K562 (cell line): Measurements from ENCODE around the gene KRTAP13-4. TPM values are rescaled to one million over a fixed set of nuclear protein-coding genes. Genes with fewer than 3 reads are reported as not detected.

ENCODE experiments used
- ATAC-seq: fragments of 200-7000 bp; cut with Tn5 transposase; 3 replicates; pipeline ENCODE4 v1.9.1; 2020; ENCODE audit warnings: moderate library complexity
- BruUV-seq: library from RNA; stranded (reverse); fragments of 400-500 nt; replicated peaks from 2 replicates; lab custom pipeline; 2021; lab: Mats Ljungman, UMichigan
- CTCF ChIA-PET: fragments of 300-600 bp; formaldehyde crosslinking; extraction: SDS; loops from one replicate; lab custom pipeline; 2021; ENCODE audit warnings: low intra/inter-chr PET ratio; lab: Yijun Ruan, JAX
- POLR2A ChIA-PET: fragments of 300-600, 350-650 bp; sonication (Branson Sonifier 250); formaldehyde crosslinking; extraction: SDS; loops from one replicate; lab custom pipeline; 2021; ENCODE audit warnings: antibody characterized with exemption, inconsistent platforms; lab: Yijun Ruan, JAX
- DNase-seq, 4 experiments: peaks; one replicate each; pipeline versions ENCODE4 v3.0.0 to v3.0.0-alpha.2; 2011 to 2018; ENCODE audit warnings: low spot score in 3 of 4, mixed read lengths in 3 of 4; ENCODE audit errors: extremely low read depth in 1 of 4
- FAIRE-seq: peaks from 2 replicates; lab custom pipeline; 2011; peaks lifted over from hg19 to GRCh38; lab: Jason Lieb, UNC
- H2AFZ ChIP-seq: 2 replicates; pipeline ENCODE4 v1.6.0; 2011; ENCODE audit warnings: low read depth, low read length, control low read depth, inconsistent platforms
- H3K27ac ChIP-seq: fragments of 200-600 bp; 3 replicates; pipeline ENCODE4 v1.8.0; 2011; ENCODE audit warnings: low read depth, mild to moderate bottlenecking, control low read depth, inconsistent platforms, low read length, moderate library complexity, mixed read lengths; ENCODE audit errors: extremely low read depth
- H3K27me3 ChIP-seq, 2 experiments: fragments of 300-600 bp in 1 of 2; 2 replicates in 1 of 2; 3 replicates in 1 of 2; pipeline versions ENCODE4 v1.6.0 to v1.8.0; 2011; ENCODE audit warnings: inconsistent platforms in 2 of 2, low read length in 2 of 2, mild to moderate bottlenecking in 1 of 2, mixed read lengths in 1 of 2, moderate library complexity in 1 of 2; ENCODE audit not compliant: control insufficient read depth in 2 of 2, insufficient read depth in 2 of 2
- H3K36me3 ChIP-seq: fragments of 300-600 bp; 3 replicates; pipeline ENCODE4 v1.8.0; 2011; ENCODE audit warnings: mild to moderate bottlenecking, low read length, inconsistent platforms; ENCODE audit not compliant: control insufficient read depth, insufficient read depth
- H3K4me1 ChIP-seq, 2 experiments: fragments of 200-600 bp in 1 of 2; replicated peaks in 1 of 2; 2 replicates in 1 of 2; 3 replicates in 1 of 2; pipeline versions ENCODE4 v1.5.1 to v1.8.0; 2011; ENCODE audit warnings: inconsistent platforms in 2 of 2, low read length in 2 of 2, mild to moderate bottlenecking in 1 of 2, mixed read lengths in 1 of 2, moderate library complexity in 1 of 2; ENCODE audit not compliant: control insufficient read depth in 2 of 2, insufficient read depth in 2 of 2
- H3K4me2 ChIP-seq: 2 replicates; pipeline ENCODE4 v1.6.1; 2011; ENCODE audit warnings: low read length, control low read depth, inconsistent platforms, mixed read lengths; ENCODE audit not compliant: insufficient read depth
- H3K4me3 ChIP-seq: fragments of 200-600 bp; sonication (generic), shearing (Covaris generic); 2 replicates; pipeline ENCODE4 v1.5.1; 2016; ENCODE audit warnings: control low read depth, inconsistent platforms
- H3K79me2 ChIP-seq: fragments of 200-600 bp; 3 replicates; pipeline ENCODE4 v1.8.0; 2011; ENCODE audit warnings: low read length, inconsistent platforms; ENCODE audit not compliant: control insufficient read depth, insufficient read depth
- H3K9ac ChIP-seq, 2 experiments: 2 replicates each; pipeline versions ENCODE4 v1.6.0 to v1.6.1; 2011; ENCODE audit warnings: low read depth in 2 of 2, low read length in 2 of 2, control low read depth in 1 of 2, inconsistent platforms in 1 of 2, mild to moderate bottlenecking in 1 of 2, mixed read lengths in 1 of 2; ENCODE audit not compliant: insufficient read depth in 1 of 2
- H3K9me1 ChIP-seq: one replicate; pipeline ENCODE4 v1.6.0; 2011; ENCODE audit warnings: inconsistent platforms, mild to moderate bottlenecking, low read length, moderate library complexity; ENCODE audit not compliant: control insufficient read depth, insufficient read depth
- H3K9me3 ChIP-seq: replicated peaks from 2 replicates; pipeline ENCODE4 v1.5.1; 2011; ENCODE audit warnings: low read depth, low read length, inconsistent platforms; ENCODE audit not compliant: control insufficient read depth, insufficient read depth
- H4K20me1 ChIP-seq: replicated peaks from 2 replicates; pipeline ENCODE4 v1.6.1; 2011; ENCODE audit warnings: low read length, inconsistent platforms, mixed read lengths; ENCODE audit not compliant: control insufficient read depth, insufficient read depth
- C11orf30 ChIP-seq: fragments of 450-650 bp; IDR thresholded peaks from 2 replicates; pipeline ENCODE4 v1.6.1; 2016; ENCODE audit warnings: low read depth, mild to moderate bottlenecking
- E2F3 ChIP-seq: fragments of 250-450 bp; sonication (Bioruptor Pico); IDR thresholded peaks from 2 replicates; pipeline ENCODE4 v1.4.0; 2020; ENCODE audit warnings: mild to moderate bottlenecking
- FOXK1 ChIP-seq: sonication (generic); formaldehyde crosslinking; IDR thresholded peaks from 2 replicates; pipeline ENCODE4 v1.8.0; 2022; ENCODE audit warnings: missing genetic modification reagents, mild to moderate bottlenecking, borderline replicate concordance
- KDM2B ChIP-seq: fragments of 250-450 bp; sonication (Bioruptor Pico); IDR thresholded peaks from 2 replicates; pipeline ENCODE4 v1.8.0; 2021; ENCODE audit warnings: mild to moderate bottlenecking, moderate library complexity
- MAFF ChIP-seq: IDR thresholded peaks from 2 replicates; pipeline ENCODE4 v1.6.1; 2012; ENCODE audit warnings: low read length, improper control_type of control experiment
- MAFG ChIP-seq: fragments of 450-650 bp; conservative IDR thresholded peaks from 2 replicates; pipeline ENCODE4 v1.6.1; 2016; ENCODE audit warnings: missing genetic modification characterization, missing compliant biosample characterization
- SIN3A ChIP-seq, 2 experiments: fragments of 150-350 bp in 1 of 2; IDR thresholded peaks; 2 replicates each; pipeline ENCODE4 v1.6.1; 2011 to 2016; ENCODE audit warnings: borderline replicate concordance in 2 of 2, low read depth in 2 of 2, low read length in 2 of 2, mild to moderate bottlenecking in 2 of 2, moderate library complexity in 2 of 2; ENCODE audit not compliant: control insufficient read depth in 1 of 2
- SRSF3 ChIP-seq: fragments of 200-400 bp; formaldehyde crosslinking; IDR thresholded peaks from 2 replicates; pipeline ENCODE4 v1.6.1; 2016; ENCODE audit warnings: mild to moderate bottlenecking, low read length, moderate library complexity; ENCODE audit not compliant: insufficient read depth
- ZNF133 ChIP-seq: fragments of 250-450 bp; sonication (Bioruptor Pico); IDR thresholded peaks from 2 replicates; pipeline ENCODE4 v1.4.0; 2020; ENCODE audit warnings: mild to moderate bottlenecking
- ZNF175 ChIP-seq: fragments of 200-800 bp; sonication (Bioruptor generic); IDR thresholded peaks from 2 replicates; pipeline ENCODE4 v1.6.1; 2016; ENCODE audit warnings: low read depth, mild to moderate bottlenecking, missing genetic modification characterization, missing compliant biosample characterization
- ZNF316 ChIP-seq: fragments of 450-650 bp; IDR thresholded peaks from 2 replicates; pipeline ENCODE4 v1.6.1; 2016
- ZNF644 ChIP-seq: fragments of 200-800 bp; sonication (Bioruptor generic); IDR thresholded peaks from 2 replicates; pipeline ENCODE4 v1.6.1; 2016; ENCODE audit warnings: low read depth, missing genetic modification characterization, missing compliant biosample characterization
- WGBS: fragments of 100-300 bp; shearing (Covaris generic); methylation state at CpG from one replicate; pipeline ENCODE4 v1.1.6; 2016; ENCODE audit warnings: low coverage, mixed read lengths; ENCODE audit not compliant: insufficient coverage; ENCODE audit errors: missing lambda C conversion rate; 5-methylcytosine and 5-hydroxymethylcytosine counted together
- in situ Hi-C: fragments of 300-500 bp; cut with MboI; formaldehyde crosslinking; loops from 4 replicates; pipeline ENCODE4 v1.15.0; 2018; ENCODE audit warnings: inconsistent platforms, mixed read lengths
- intact Hi-C: fragments of 100-400 bp; cut with micrococcal nuclease; formaldehyde crosslinking; loops from 2 replicates; pipeline ENCODE4 v1.14.2; 2022
- polyA plus RNA-seq, 8 experiments: library from polyadenylated mRNA; depleted of rRNA in 4 of 8; stranded (reverse) in 5 of 8; unstranded in 3 of 8; fragments of >200 nt; fragmentation: Nextera tagmentation in 2 of 8; fragmentation: Illumina TruSeq in 1 of 8; extraction: Ambion mirVana in 2 of 8; extraction: Trizol in 1 of 8; gene quantifications; 2 replicates each; pipeline versions ENCODE4 v1.2.1 to v1.2.3, GENCODE V29; 2011 to 2014; ENCODE audit warnings: inconsistent platforms in 1 of 8, missing spikeins in 1 of 8
- total RNA-seq, 7 experiments: library from RNA; depleted of rRNA in 6 of 7; stranded (reverse); fragments of >200 nt in 6 of 7; fragmentation: Illumina TruSeq in 2 of 7; extraction: Trizol in 2 of 7; gene quantifications; 2 replicates each; pipeline versions ENCODE4 v1.2.1 to v1.2.3, GENCODE V29; 2011 to 2021; ENCODE audit warnings: low replicate concordance in 1 of 7
- TF ChIP-seq, protein P1 (sequence below), 2 experiments: fragments of 250-450 bp in 1 of 2; fragments of 450-650 bp in 1 of 2; sonication (Bioruptor Pico) in 1 of 2; IDR thresholded peaks; 2 replicates each; pipeline versions ENCODE4 v1.6.1 to v1.8.0; 2016 to 2021; ENCODE audit warnings: mild to moderate bottlenecking in 2 of 2, moderate library complexity in 2 of 2, missing compliant biosample characterization in 1 of 2, missing genetic modification characterization in 1 of 2

The KRTAP13-4 gene
- total and polyA plus RNA-seq, 9 of the 15 experiments (the other 6 are each of a cell fraction or from before 2014, with no cell fraction given), result not detected

- DNase-seq, result no peak
- no peak overlapping the region for H2AFZ ChIP-seq
- intact Hi-C loops, result no loop called here
- FAIRE-seq, result no peak
- WGBS, result 0% methylated on average over 3 of the region's 3 CpGs
- POLR2A ChIA-PET, result no interaction called here
- H3K9ac ChIP-seq, result no peak overlapping the region
- H3K9me1 ChIP-seq, result no peaks in the 10 kb centered on the region
- no peaks in the 10 kb centered on the region for H4K20me1 ChIP-seq
- ATAC-seq, result no peak
- BruUV-seq, result no TSS peak
- no peaks in the 10 kb centered on the region for H3K27me3 ChIP-seq
- no peaks in the 10 kb centered on the region for H3K36me3 ChIP-seq
- no peaks in the 10 kb centered on the region for H3K79me2 ChIP-seq
- H3K4me2 ChIP-seq, result no peak overlapping the region
- no peak overlapping the region for H3K27ac ChIP-seq
- CTCF ChIA-PET, result no interaction called here
- in situ Hi-C loops, result no loop called here
- H3K4me3 ChIP-seq, result no peak overlapping the region
- H3K4me1 ChIP-seq, result no peaks in the 10 kb centered on the region
- no peaks in the 10 kb centered on the region for H3K9me3 ChIP-seq
- no peak for TF ChIP-seq SIN3A (IDR thresholded peaks at IDR 0.05; ENCODE audit: borderline replicate concordance in 2 of 2, control insufficient read depth in 1 of 2, low read depth in 2 of 2, low read length in 2 of 2)
- peak; percentile 29; the same call in 1 of the 2 replicates for TF ChIP-seq ZNF316
- TF ChIP-seq ZNF175, result no peak
- no peak for TF ChIP-seq ZNF133 (CRISPR knock-in tag)
- TF ChIP-seq MAFF, result 0 out of 2 replicates have a peak, but pooled peaks have one; percentile 15
- peak; percentile 34; the same call in 1 of the 2 replicates for TF ChIP-seq MAFG
- peak; percentile 22; the same call in 1 of the 2 replicates for TF ChIP-seq C11orf30
- no peak for TF ChIP-seq E2F3
- TF ChIP-seq, protein P1, sequence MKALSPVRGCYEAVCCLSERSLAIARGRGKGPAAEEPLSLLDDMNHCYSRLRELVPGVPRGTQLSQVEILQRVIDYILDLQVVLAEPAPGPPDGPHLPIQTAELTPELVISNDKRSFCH (CRISPR knock-in tag; IDR thresholded peaks at IDR 0.05), result no peak
- TF ChIP-seq, protein P1 (tag; IDR thresholded peaks at IDR 0.05), result no peak
- TF ChIP-seq SRSF3, result no peak
- TF ChIP-seq ZNF644 (tag), result no peak
- no peak for TF ChIP-seq KDM2B (CRISPR knock-in tag)
- no peak for TF ChIP-seq FOXK1
- TF ChIP-seq, all 486 proteins: peak for 4
These were observed 18.5 kb downstream of the KRTAP13-4 start for GRCh38 chr21:30448514-30448913.
